HG02623 (cell line): Measurements from ENCODE around the gene FLT1.

Experiments used
- ATAC-seq: cut with Tn5 transposase; IDR thresholded peaks from one replicate; pipeline ENCODE4 v1.9.1; 2021; ENCODE audit warnings: moderate library complexity; ENCODE audit not compliant: unreplicated experiment

Gene FLT1

GRCh38 chr13:28322256-28322905, 172.5 kb downstream of the FLT1 start:
- ATAC-seq, result no peak

GRCh38 chr13:28321756-28322155, 173.2 kb downstream of the FLT1 start:
- no peak for ATAC-seq

- no peak for ATAC-seq
Measured at GRCh38 chr13:28320884-28321574, 173.9 kb downstream of the FLT1 start.

- ATAC-seq, result no peak
Measured at GRCh38 chr13:28320209-28320608, 174.7 kb downstream of the FLT1 start.

GRCh38 chr13:28319528-28319927, 175.4 kb downstream of the FLT1 start:
- ATAC-seq, result no peak

- ATAC-seq, result no peak
Measured at GRCh38 chr13:28318496-28318895, 176.4 kb downstream of the FLT1 start.

- ATAC-seq, result no peak
Measured at GRCh38 chr13:28316836-28317235, 178.1 kb downstream of the FLT1 start.

GRCh38 chr13:28316129-28316528, 178.8 kb downstream of the FLT1 start:
- no peak for ATAC-seq

GRCh38 chr13:28314879-28315278, 180.0 kb downstream of the FLT1 start:
- ATAC-seq, result no peak

- no peak for ATAC-seq
Measured at GRCh38 chr13:28313579-28313978, 181.3 kb downstream of the FLT1 start.

GRCh38 chr13:28306325-28306724, 188.6 kb downstream of the FLT1 start:
- no peak for ATAC-seq

- ATAC-seq, result no peak
Measured at GRCh38 chr13:28301839-28302238, 193.1 kb downstream of the FLT1 start.

GRCh38 chr13:28299916-28300315, 195.0 kb downstream of the FLT1 start:
- no peak for ATAC-seq

GRCh38 chr13:28297341-28297740, 197.6 kb downstream of the FLT1 start:
- ATAC-seq, result no peak

GRCh38 chr13:28286263-28286662, 208.7 kb downstream of the FLT1 start:
- peak; percentile 48 for ATAC-seq

- ATAC-seq, result no peak
Measured at GRCh38 chr13:28283600-28283999, 211.3 kb downstream of the FLT1 start.

- ATAC-seq, result peak; percentile 47
Measured at GRCh38 chr13:28282451-28282850, 212.5 kb downstream of the FLT1 start.

- no peak for ATAC-seq
Measured at GRCh38 chr13:28273919-28274318, 221.0 kb downstream of the FLT1 start.

GRCh38 chr13:28271056-28271840, 223.7 kb downstream of the FLT1 start:
- no peak for ATAC-seq

- peak; percentile 97 for ATAC-seq
Measured at GRCh38 chr13:28268800-28269223, 226.1 kb downstream of the FLT1 start.

GRCh38 chr13:28267497-28267896, 227.4 kb downstream of the FLT1 start:
- ATAC-seq, result no peak

- ATAC-seq, result no peak
Measured at GRCh38 chr13:28258417-28258816, 236.5 kb downstream of the FLT1 start.
